ENCODE data around the gene SHFL. TPM values are rescaled to one million over a fixed set of nuclear protein-coding genes. Genes with fewer than 3 reads are reported as not detected.

SHFL gene
- total RNA-seq, 1 experiment from 2014 or later = 21.1 TPM

GRCh38 chr19:10083911-10084310 is 2.2 kb upstream of the SHFL start:
- Histone ChIP-seq H4K5ac (ENCODE audit: insufficient read length, low read depth, low read length) (no peak overlapping the region), H2BK20ac (ENCODE audit: low read depth, low read length, poor library complexity, severe bottlenecking) (no peak overlapping the region), H3K27me3 (ENCODE audit: insufficient read depth, low read length) (no peaks in the 10 kb centered on the region), H3K14ac (ENCODE audit: insufficient read depth, low read length) (no peak overlapping the region), H3K4me1 (ENCODE audit: insufficient read depth, low read length) (no peaks in the 10 kb centered on the region), H3K4ac (ENCODE audit: low read depth, low read length) (no peak overlapping the region), H3K27ac (ENCODE audit: insufficient read length, low read depth, low read length) (no peak overlapping the region), H2BK12ac (ENCODE audit: insufficient read length, low read depth, low read length) (no peak overlapping the region), H2AFZ (ENCODE audit: low read length) (no peak overlapping the region), H3K23me2 (ENCODE audit: insufficient read length, low read depth, low read length, poor library complexity, severe bottlenecking) (peaks cover 10% of the 10 kb centered on the region), H3K56ac (ENCODE audit: insufficient read length, low read depth, low read length) (no peak overlapping the region), H3K9ac (ENCODE audit: extremely low read depth, insufficient read length, low read length) (no peak overlapping the region), H3K18ac (ENCODE audit: insufficient read length, low read depth, low read length) (no peak overlapping the region), H3K4me2 (ENCODE audit: insufficient read depth, insufficient read length, low read length) (no peak overlapping the region), H4K20me1 (ENCODE audit: control insufficient read depth, insufficient read depth, insufficient read length) (no peaks in the 10 kb centered on the region), H4K91ac (ENCODE audit: insufficient read length, low read depth, low read length) (no peak overlapping the region), H2BK120ac (ENCODE audit: low read depth, low read length, poor library complexity, severe bottlenecking) (no peak overlapping the region), H2BK5ac (ENCODE audit: insufficient read length, low read length) (no peak overlapping the region), H3T11ph (ENCODE audit: low read length) (no peak overlapping the region), H4K8ac (replicated peaks; ENCODE audit: insufficient read length, low read depth, low read length) (no peak overlapping the region), H3K79me1 (ENCODE audit: insufficient read depth, low read depth, low read length, poor library complexity, severe bottlenecking) (no peaks in the 10 kb centered on the region), H3K9me3 (ENCODE audit: control insufficient read depth, low read depth, low read length) (no peaks in the 10 kb centered on the region), H2BK15ac (ENCODE audit: low read depth, low read length) (no peak overlapping the region), H3K23ac (ENCODE audit: insufficient read length, low read depth, low read length) (no peak overlapping the region), H3K79me2 (ENCODE audit: insufficient read depth, low read length) (no peaks in the 10 kb centered on the region), H2AK5ac (ENCODE audit: insufficient read length, low read length) (no peak overlapping the region)
- DNase-seq = no peak
- H3K27me3 Mint-ChIP-seq (ENCODE audit: low read depth) = peaks cover 26% of the 10 kb centered on the region
- H3K4me1 Mint-ChIP-seq = peaks cover 7 to 9% of the 10 kb centered on the region in 2 experiments; a peak in 2 of 4 replicates
- H3K36me3 Mint-ChIP-seq (ENCODE audit: insufficient read depth in 1 of 3, low read depth in 3 of 3) = no peaks in the 10 kb centered on the region
- no peak overlapping the region for H3K27ac Mint-ChIP-seq
- WGBS (ENCODE audit: extremely low coverage, insufficient read length, low lambda C conversion rate) = no CpG with 5 or more reads among the region's 9 CpGs
- peaks cover 0 to 2% of the 10 kb centered on the region in 2 experiments; a peak in 1 of 5 replicates for H3K9me3 Mint-ChIP-seq
- TF ChIP-seq, protein P1, sequence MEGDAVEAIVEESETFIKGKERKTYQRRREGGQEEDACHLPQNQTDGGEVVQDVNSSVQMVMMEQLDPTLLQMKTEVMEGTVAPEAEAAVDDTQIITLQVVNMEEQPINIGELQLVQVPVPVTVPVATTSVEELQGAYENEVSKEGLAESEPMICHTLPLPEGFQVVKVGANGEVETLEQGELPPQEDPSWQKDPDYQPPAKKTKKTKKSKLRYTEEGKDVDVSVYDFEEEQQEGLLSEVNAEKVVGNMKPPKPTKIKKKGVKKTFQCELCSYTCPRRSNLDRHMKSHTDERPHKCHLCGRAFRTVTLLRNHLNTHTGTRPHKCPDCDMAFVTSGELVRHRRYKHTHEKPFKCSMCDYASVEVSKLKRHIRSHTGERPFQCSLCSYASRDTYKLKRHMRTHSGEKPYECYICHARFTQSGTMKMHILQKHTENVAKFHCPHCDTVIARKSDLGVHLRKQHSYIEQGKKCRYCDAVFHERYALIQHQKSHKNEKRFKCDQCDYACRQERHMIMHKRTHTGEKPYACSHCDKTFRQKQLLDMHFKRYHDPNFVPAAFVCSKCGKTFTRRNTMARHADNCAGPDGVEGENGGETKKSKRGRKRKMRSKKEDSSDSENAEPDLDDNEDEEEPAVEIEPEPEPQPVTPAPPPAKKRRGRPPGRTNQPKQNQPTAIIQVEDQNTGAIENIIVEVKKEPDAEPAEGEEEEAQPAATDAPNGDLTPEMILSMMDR (conservative IDR thresholded peaks at IDR 0.05) = no peak
- H3K4me3 Mint-ChIP-seq = peak overlapping the region in 1 of 2 experiments; percentile 5; a peak in 1 of 5 replicates

Data from H9 (cell line).